ENCODE measurements around the gene HOXD3. TPM values are rescaled to one million over a fixed set of nuclear protein-coding genes. Genes with fewer than 3 reads are reported as not detected.

Gene HOXD3
- 3.0 TPM for total RNA-seq

GRCh38 chr2:176156807-176157498 lies at the start of gene HOXD3:
Gene HOXD3 (plus strand): TSS chr2:176157307. CDS start chr2:176169115, 11,808 bp downstream.

GRCh38 chr2:176115883-176116813 lies 41.0 kb upstream of the HOXD3 start, which contains the start of gene HOXD10:
Gene HOXD10 (plus strand): TSS chr2:176116778. CDS start chr2:176116834, 56 bp downstream.

GRCh38 chr2:176122683-176123410 lies 34.3 kb upstream of the HOXD3 start, which contains the start of gene HOXD9:
Gene HOXD9 (plus strand): TSS chr2:176122719. CDS start chr2:176122769, 50 bp downstream.

GRCh38 chr2:176128982-176129796 lies 27.9 kb upstream of the HOXD3 start, which contains the start of gene HOXD8:
Gene HOXD8 (plus strand): TSS chr2:176129705. CDS start chr2:176130367, 662 bp downstream.

GRCh38 chr2:176151442-176152287 lies 5.4 kb upstream of the HOXD3 start, which contains the start of gene HOXD4:
Gene HOXD4 (plus strand): TSS chr2:176151550. CDS start chr2:176151634, 84 bp downstream.

GRCh38 chr2:176187899-176188773 lies 31.0 kb downstream of the HOXD3 start, which contains the start of gene HOXD1:
Gene HOXD1 (plus strand): TSS chr2:176188668. CDS start chr2:176188802, 134 bp downstream.

Other genes with a start within 250 kb of the HOXD3 start
- 127 TPM for gene LNPK, start 155.0 kb upstream of the HOXD3 start, total RNA-seq
- not detected for gene EVX2, start 73.3 kb upstream of the HOXD3 start, total RNA-seq
- gene HOXD13, start 64.6 kb upstream of the HOXD3 start, total RNA-seq, result not detected
- not detected for gene HOXD12, start 57.5 kb upstream of the HOXD3 start, total RNA-seq
- gene HOXD11, start 50.0 kb upstream of the HOXD3 start, total RNA-seq, result not detected
- 0.16 TPM for gene HOXD10, start 40.5 kb upstream of the HOXD3 start, total RNA-seq
- gene HOXD9, start 34.6 kb upstream of the HOXD3 start, total RNA-seq, result 1.0 TPM
- gene HOXD8, start 27.6 kb upstream of the HOXD3 start, total RNA-seq, result 2.1 TPM
- 0.33 TPM for gene HOXD4, start 5.8 kb upstream of the HOXD3 start, total RNA-seq
- 0.27 TPM for gene HOXD1, start 31.4 kb downstream of the HOXD3 start, total RNA-seq
- 29.2 TPM for gene MTX2, start 112.1 kb downstream of the HOXD3 start, total RNA-seq

Measured in camera-type eye (tissue), 1 donor.